ENCODE results near the gene LDLRAD2. TPM values are rescaled to one million over a fixed set of nuclear protein-coding genes. Genes with fewer than 3 reads are reported as not detected.
A peak's percentile ranks its signal among the peaks of the same experiment; 100 is the strongest.

Gene LDLRAD2
- total and polyA plus RNA-seq, 10 of the 15 experiments (the other 5 are each of a cell fraction or from before 2014, with no cell fraction given): 0.04 to 0.23 (median 0.11) TPM; not detected in 7

DNA sequence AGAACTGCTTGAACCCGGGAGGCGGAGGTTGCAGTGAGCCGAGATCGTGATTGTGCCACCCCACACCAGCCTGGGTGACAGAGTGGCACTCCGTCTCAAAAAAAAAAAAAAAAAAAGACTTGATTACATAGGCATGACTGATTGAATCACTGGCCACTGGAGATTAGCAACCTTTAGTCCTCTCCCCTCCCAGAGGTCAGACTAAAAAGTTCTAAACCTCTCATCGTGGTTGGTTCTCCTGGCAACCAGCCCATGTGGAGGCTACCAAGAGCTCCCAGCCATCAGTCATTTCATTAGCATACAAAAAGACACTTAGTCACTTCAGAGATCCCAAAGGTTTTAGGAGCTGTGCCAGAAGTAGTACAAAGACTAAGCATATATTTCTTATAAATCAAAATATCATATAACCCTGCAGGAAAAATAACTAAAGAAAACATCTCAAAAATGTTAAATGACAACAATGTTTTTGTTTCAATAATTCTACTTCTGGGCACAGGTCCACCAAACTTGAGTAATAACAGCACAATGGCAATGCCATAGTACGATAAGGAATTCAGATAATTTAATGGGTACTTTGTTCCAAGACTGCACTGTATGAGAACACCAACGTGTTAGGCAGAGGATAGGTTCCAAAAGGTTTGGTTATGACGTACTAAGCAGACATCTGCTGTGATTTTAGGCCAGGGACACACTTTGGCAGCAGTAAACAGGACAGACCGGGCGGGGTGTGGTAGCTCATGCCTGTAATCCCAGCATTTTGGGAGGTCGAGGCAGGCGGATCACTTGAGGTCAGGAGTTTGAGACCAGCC is 47.2 kb upstream of the LDLRAD2 start:
- intact Hi-C loops (cut with micrococcal nuclease; ENCODE audit: unreplicated experiment): loop anchor here (5.0 kb wide), 1 partner anchor 262 kb away; no protein-coding TSS in a partner anchor
- DNase-seq (ENCODE audit: low read depth, low spot score) (no peak), ATAC-seq (peak; percentile 40), FAIRE-seq (no peak)
- ChIA-PET SMC1A (ENCODE audit: uncharacterized antibody, unreplicated experiment) (interaction anchor here (1.2 to 9.1 kb wide), 3 partner anchors 11 to 26 kb away, joined by 5 to 121 read pairs (median 100); partner anchors contain the start of gene USP48), CTCF (interaction anchor here (0.6 to 6.2 kb wide), 3 partner anchors 9 to 198 kb away, joined by 3 to 50 read pairs (median 29); partner anchors contain the start of gene USP48), RAD21 (ENCODE audit: unreplicated experiment) (interaction anchor here (0.7 to 5.4 kb wide), 3 partner anchors 13 to 51 kb away, joined by 3 to 100 read pairs (median 4); partner anchors contain the start of gene USP48), POLR2A (interaction anchor here (0.6 to 7.7 kb wide), 3 partner anchors 11 to 19 kb away, joined by 3 to 107 read pairs (median 102); partner anchors contain the start of gene USP48)
- Histone ChIP-seq H3K4me1 (ENCODE audit: control insufficient read depth, insufficient read depth, low read length) (peaks cover 76% of the 10 kb centered on the region), H3K79me2 (ENCODE audit: control insufficient read depth, insufficient read depth, low read length) (peaks cover 96% of the 10 kb centered on the region), H3K4me3 (peak overlapping the region; percentile 23; the same call in 1 of the 2 replicates), H4K20me1 (ENCODE audit: control insufficient read depth, insufficient read depth) (no peaks in the 10 kb centered on the region), H3K9me3 (replicated peaks; ENCODE audit: control insufficient read depth, insufficient read depth, low read length) (no peaks in the 10 kb centered on the region; the same call in 1 of the 3 replicates), H2AFZ (ENCODE audit: control insufficient read depth, low read depth, low read length) (no peak overlapping the region), H3K9ac (ENCODE audit: control insufficient read depth, insufficient read depth, low read length) (peak overlapping the region; percentile 82), H3K27ac (ENCODE audit: control insufficient read depth, insufficient read depth) (peak overlapping the region; percentile 99), H3K36me3 (ENCODE audit: control insufficient read depth in 2 of 2, insufficient read depth in 2 of 2, low read length in 1 of 2) (peaks cover 1 to 8% of the 10 kb centered on the region in 2 experiments; a peak in 3 of 4 replicates), H3K27me3 (replicated peaks in 1 of 2; ENCODE audit: control insufficient read depth in 2 of 2, insufficient read depth in 2 of 2, low read length in 1 of 2) (no peaks in the 10 kb centered on the region), H3K4me2 (ENCODE audit: control insufficient read depth, insufficient read depth) (peak overlapping the region; percentile 61)
- no TSS peak for BruUV-seq (replicated peaks)
- WGBS (ENCODE audit: insufficient coverage, insufficient replicate concordance, low lambda C conversion rate, missing lambda C conversion rate): 41% methylated on average over 12 of the region's 13 CpGs
- in situ Hi-C loops (cut with MboI): no loop called here
- no peak for TF ChIP-seq DPF2 (IDR thresholded peaks at IDR 0.05)
- TF ChIP-seq CBX5 (IDR thresholded peaks at IDR 0.05; ENCODE audit: low read depth): no peak
- TF ChIP-seq GATAD2B (conservative IDR thresholded peaks at IDR 0.05; ENCODE audit: low read depth): no peak
- no peak for TF ChIP-seq CREM (IDR thresholded peaks at IDR 0.05; ENCODE audit: low read depth)
- TF ChIP-seq MEF2B (IDR thresholded peaks at IDR 0.05; ENCODE audit: partially characterized antibody, poor library complexity, severe bottlenecking): no peak
- TF ChIP-seq POLR2AphosphoS2 (IDR thresholded peaks at IDR 0.05; ENCODE audit: low read depth, low read length): no peak
- TF ChIP-seq MXI1 (IDR thresholded peaks at IDR 0.05; ENCODE audit: low read depth, low read length): no peak
- TF ChIP-seq NR2F1 (conservative IDR thresholded peaks at IDR 0.05): no peak; the same call in none of the 2 replicates
- TF ChIP-seq, protein P1, sequence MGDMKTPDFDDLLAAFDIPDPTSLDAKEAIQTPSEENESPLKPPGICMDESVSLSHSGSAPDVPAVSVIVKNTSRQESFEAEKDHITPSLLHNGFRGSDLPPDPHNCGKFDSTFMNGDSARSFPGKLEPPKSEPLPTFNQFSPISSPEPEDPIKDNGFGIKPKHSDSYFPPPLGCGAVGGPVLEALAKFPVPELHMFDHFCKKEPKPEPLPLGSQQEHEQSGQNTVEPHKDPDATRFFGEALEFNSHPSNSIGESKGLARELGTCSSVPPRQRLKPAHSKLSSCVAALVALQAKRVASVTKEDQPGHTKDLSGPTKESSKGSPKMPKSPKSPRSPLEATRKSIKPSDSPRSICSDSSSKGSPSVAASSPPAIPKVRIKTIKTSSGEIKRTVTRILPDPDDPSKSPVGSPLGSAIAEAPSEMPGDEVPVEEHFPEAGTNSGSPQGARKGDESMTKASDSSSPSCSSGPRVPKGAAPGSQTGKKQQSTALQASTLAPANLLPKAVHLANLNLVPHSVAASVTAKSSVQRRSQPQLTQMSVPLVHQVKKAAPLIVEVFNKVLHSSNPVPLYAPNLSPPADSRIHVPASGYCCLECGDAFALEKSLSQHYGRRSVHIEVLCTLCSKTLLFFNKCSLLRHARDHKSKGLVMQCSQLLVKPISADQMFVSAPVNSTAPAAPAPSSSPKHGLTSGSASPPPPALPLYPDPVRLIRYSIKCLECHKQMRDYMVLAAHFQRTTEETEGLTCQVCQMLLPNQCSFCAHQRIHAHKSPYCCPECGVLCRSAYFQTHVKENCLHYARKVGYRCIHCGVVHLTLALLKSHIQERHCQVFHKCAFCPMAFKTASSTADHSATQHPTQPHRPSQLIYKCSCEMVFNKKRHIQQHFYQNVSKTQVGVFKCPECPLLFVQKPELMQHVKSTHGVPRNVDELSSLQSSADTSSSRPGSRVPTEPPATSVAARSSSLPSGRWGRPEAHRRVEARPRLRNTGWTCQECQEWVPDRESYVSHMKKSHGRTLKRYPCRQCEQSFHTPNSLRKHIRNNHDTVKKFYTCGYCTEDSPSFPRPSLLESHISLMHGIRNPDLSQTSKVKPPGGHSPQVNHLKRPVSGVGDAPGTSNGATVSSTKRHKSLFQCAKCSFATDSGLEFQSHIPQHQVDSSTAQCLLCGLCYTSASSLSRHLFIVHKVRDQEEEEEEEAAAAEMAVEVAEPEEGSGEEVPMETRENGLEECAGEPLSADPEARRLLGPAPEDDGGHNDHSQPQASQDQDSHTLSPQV (IDR thresholded peaks at IDR 0.05): no peak
- TF ChIP-seq, protein P2, sequence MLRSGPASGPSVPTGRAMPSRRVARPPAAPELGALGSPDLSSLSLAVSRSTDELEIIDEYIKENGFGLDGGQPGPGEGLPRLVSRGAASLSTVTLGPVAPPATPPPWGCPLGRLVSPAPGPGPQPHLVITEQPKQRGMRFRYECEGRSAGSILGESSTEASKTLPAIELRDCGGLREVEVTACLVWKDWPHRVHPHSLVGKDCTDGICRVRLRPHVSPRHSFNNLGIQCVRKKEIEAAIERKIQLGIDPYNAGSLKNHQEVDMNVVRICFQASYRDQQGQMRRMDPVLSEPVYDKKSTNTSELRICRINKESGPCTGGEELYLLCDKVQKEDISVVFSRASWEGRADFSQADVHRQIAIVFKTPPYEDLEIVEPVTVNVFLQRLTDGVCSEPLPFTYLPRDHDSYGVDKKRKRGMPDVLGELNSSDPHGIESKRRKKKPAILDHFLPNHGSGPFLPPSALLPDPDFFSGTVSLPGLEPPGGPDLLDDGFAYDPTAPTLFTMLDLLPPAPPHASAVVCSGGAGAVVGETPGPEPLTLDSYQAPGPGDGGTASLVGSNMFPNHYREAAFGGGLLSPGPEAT (IDR thresholded peaks at IDR 0.05; ENCODE audit: low read depth): no peak
- TF ChIP-seq ASH2L (IDR thresholded peaks at IDR 0.05; ENCODE audit: borderline replicate concordance, low read depth): no peak
- no peak for TF ChIP-seq IRF4 (IDR thresholded peaks at IDR 0.05; ENCODE audit: low read depth, low read length)
- TF ChIP-seq SMARCA5 (IDR thresholded peaks at IDR 0.05): no peak
- TF ChIP-seq NR2C2 (IDR thresholded peaks at IDR 0.05; ENCODE audit: borderline replicate concordance, control insufficient read depth, insufficient read length, low read depth): no peak
- TF ChIP-seq RFX5 (IDR thresholded peaks at IDR 0.05; ENCODE audit: low read depth, low read length): no peak
- no peak for TF ChIP-seq SMAD5 (IDR thresholded peaks at IDR 0.05; ENCODE audit: low read depth)
- TF ChIP-seq BMI1 (IDR thresholded peaks at IDR 0.05; ENCODE audit: borderline replicate concordance): no peak
- peak; percentile 57; the same call in 1 of the 2 replicates for TF ChIP-seq NFYB (IDR thresholded peaks at IDR 0.05; ENCODE audit: insufficient read depth, low read depth, low read length)
- no peak for TF ChIP-seq ZSCAN29 (IDR thresholded peaks at IDR 0.05)

Data from GM12878 (cell line).